RWPE1 (cell line): ENCODE data around the gene KRT39.
"Not testable (repeated sequence)": the region's sequence is repeated elsewhere in the genome, so short reads cannot be mapped to it uniquely, and the experiment has no call there.

ENCODE experiments used
- CTCF ChIA-PET: fragments of 350-600 bp; sonication (Branson Sonifier 250); formaldehyde crosslinking; extraction: SDS; loops from one replicate; lab custom pipeline; 2021; lab: Yijun Ruan, JAX
- POLR2A ChIA-PET: fragments of 400-600 bp; formaldehyde crosslinking; extraction: SDS; loops from one replicate; lab custom pipeline; 2020; ENCODE audit warnings: antibody characterized with exemption; ENCODE audit not compliant: low non-redundant PET; lab: Yijun Ruan, JAX
- DNase-seq: peaks from one replicate; pipeline ENCODE4 v3.0.0; 2012; ENCODE audit warnings: low spot score
- H3K27ac ChIP-seq: fragments of 450-650 bp; 2 replicates; pipeline ENCODE4 v1.5.1; 2017
- CTCF ChIP-seq: fragments of 450-650 bp; conservative IDR thresholded peaks from 2 replicates; pipeline ENCODE4 v1.5.1; 2017; ENCODE audit warnings: low read depth, mild to moderate bottlenecking

KRT39 gene

GRCh38 chr17:41001795-41002194 lies 35.0 kb upstream of the KRT39 start:
- H3K27ac ChIP-seq = peak overlapping the region; percentile 85
- DNase-seq = no peak
- no peak for TF ChIP-seq CTCF
- POLR2A ChIA-PET = no interaction called here
- CTCF ChIA-PET = no interaction called here

- POLR2A ChIA-PET, DNase-seq, H3K27ac ChIP-seq: not testable (repeated sequence)
- CTCF ChIA-PET = interaction anchor here (0.7 kb wide), 1 partner anchor 409 kb away, joined by 3 read pairs; no protein-coding TSS in a partner anchor
Measured at GRCh38 chr17:40999563-40999962, 32.8 kb upstream of the KRT39 start, which contains the start of gene KRTAP3-2. Gene KRTAP3-2 (minus strand): TSS chr17:40999906. CDS start chr17:40999853, 53 bp downstream.

- TF ChIP-seq CTCF = no peak
- DNase-seq = no peak
- no peak overlapping the region for H3K27ac ChIP-seq
- CTCF ChIA-PET = no interaction called here
- POLR2A ChIA-PET = no interaction called here
Measured at GRCh38 chr17:40997361-40997760, 30.6 kb upstream of the KRT39 start.

- ChIA-PET POLR2A (no interaction called here), CTCF (no interaction called here)
- TF ChIP-seq CTCF = no peak
- H3K27ac ChIP-seq = no peak overlapping the region
- DNase-seq = no peak
Measured at GRCh38 chr17:40996829-40997228, 30.1 kb upstream of the KRT39 start.

GRCh38 chr17:40995116-40995515 lies 28.4 kb upstream of the KRT39 start:
- POLR2A ChIA-PET = no interaction called here
- no peak for TF ChIP-seq CTCF
- DNase-seq = no peak
- H3K27ac ChIP-seq = no peak overlapping the region
- CTCF ChIA-PET = no interaction called here

GRCh38 chr17:40993839-40994238 lies 27.1 kb upstream of the KRT39 start, which contains the start of gene KRTAP3-3:
Gene KRTAP3-3 (minus strand): TSS chr17:40994164. CDS start chr17:40994097, 67 bp downstream.
- no peak for DNase-seq
- no peak within 1 kb of the TSS for H3K27ac ChIP-seq
- ChIA-PET POLR2A (no interaction called here), CTCF (no interaction called here)
- no peak for TF ChIP-seq CTCF

GRCh38 chr17:40993084-40993483 lies 26.3 kb upstream of the KRT39 start:
- no peak for TF ChIP-seq CTCF
- no peak for DNase-seq
- CTCF ChIA-PET = interaction anchor here (0.7 kb wide), 1 partner anchor 365 kb away, joined by 3 read pairs; no protein-coding TSS in a partner anchor
- no peak overlapping the region for H3K27ac ChIP-seq
- POLR2A ChIA-PET = no interaction called here
